Measurements from ENCODE around the gene WFIKKN2. TPM values are rescaled to one million over a fixed set of nuclear protein-coding genes. Genes with fewer than 3 reads are reported as not detected.

The WFIKKN2 gene
- total and polyA plus RNA-seq, 2 of the 13 experiments (the other 11 are each of a cell fraction or from before 2014, with no cell fraction given): not detected

DNA sequence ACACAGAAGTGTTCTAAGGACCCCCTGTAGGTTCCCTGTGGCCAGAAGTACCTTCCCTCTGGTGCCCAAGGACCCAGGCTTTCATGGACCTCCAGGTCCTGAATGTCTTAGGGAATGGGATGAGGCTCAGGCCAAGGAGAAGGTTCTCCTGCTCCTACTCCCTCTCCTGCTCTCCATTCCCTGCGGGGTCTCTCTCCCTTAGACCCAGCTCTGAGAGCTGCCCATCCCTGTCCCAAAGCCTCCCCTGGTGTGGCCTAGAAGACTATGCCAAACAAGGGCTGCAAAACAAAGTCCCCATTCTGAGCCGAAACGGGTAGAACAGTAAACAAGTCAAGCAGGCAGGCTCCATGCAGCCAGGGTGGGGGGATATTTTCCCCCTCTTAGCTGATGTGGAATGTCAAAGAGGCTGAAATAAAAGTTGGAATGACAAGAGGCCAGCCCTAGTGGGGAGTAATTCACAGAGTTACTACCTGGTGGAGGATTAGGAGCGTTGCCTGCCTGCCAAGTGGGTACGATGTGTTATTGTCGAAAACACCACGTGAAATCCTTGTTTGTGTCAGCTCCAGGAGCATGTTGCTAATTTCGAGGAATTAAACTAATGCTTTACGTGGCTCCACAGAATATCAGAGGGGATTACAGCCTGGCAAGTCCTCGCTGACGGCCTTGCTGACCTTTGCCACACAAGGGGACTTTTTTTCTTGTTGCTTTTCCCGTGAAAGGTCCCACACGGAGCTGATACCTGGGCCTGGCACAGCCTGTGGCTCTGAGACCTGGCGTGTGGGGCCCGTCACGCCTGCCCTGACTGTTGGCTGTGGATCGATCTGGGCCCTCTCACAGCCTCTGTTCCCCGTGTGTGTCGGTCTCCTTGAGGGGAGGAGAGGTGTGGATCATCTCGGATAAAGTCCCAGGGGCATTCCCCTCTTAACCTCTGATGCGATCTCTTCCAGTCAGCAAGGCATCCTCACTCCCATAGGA lies 2.9 kb downstream of the WFIKKN2 start:
- H2AFZ ChIP-seq (ENCODE audit: low read length): no peak overlapping the region
- 0 out of 2 replicates have a peak overlapping the region, but pooled peaks have one; percentile 10 for H3K9ac ChIP-seq (ENCODE audit: insufficient read depth, low read depth, low read length)
- intact Hi-C loops (cut with micrococcal nuclease; ENCODE audit: unreplicated experiment): no loop called here
- peak overlapping the region in 1 of 3 experiments; percentile 29; a peak in 1 of 6 replicates for H3K4me3 ChIP-seq (replicated peaks in 1 of 3; ENCODE audit: insufficient read depth in 1 of 3, low read depth in 2 of 3, low read length in 3 of 3)
- BruUV-seq (replicated peaks): no TSS peak
- no peaks in the 10 kb centered on the region for H3K36me3 ChIP-seq (replicated peaks in 1 of 2; ENCODE audit: control insufficient read depth in 1 of 2, insufficient read depth in 2 of 2, low read length in 2 of 2)
- in situ Hi-C loops (cut with HindIII; ENCODE audit: extremely low pct_ligation_motif_present, low pct_unique_long_range_greater_than_20kb): no loop called here
- peak overlapping the region; percentile 64 for H3K4me2 ChIP-seq (ENCODE audit: low read depth, low read length)
- H3K27ac ChIP-seq (ENCODE audit: extremely low read length, insufficient read depth, low read length): no peak overlapping the region
- ATAC-seq (no peak), DNase-seq (ENCODE audit: low spot score) (no peak), FAIRE-seq (peak; percentile 12)
- WGBS (ENCODE audit: low lambda C conversion rate): 16% methylated on average over 19 of the region's 21 CpGs
- CTCF ChIA-PET (ENCODE audit: low intra/inter-chr PET ratio, low total read pairs): interaction anchor here (1.4 kb wide), 1 partner anchor 52 kb away, joined by 3 read pairs; no protein-coding TSS in a partner anchor
- no peaks in the 10 kb centered on the region for H3K9me3 ChIP-seq (ENCODE audit: low read length)
- no peaks in the 10 kb centered on the region for H4K20me1 ChIP-seq (ENCODE audit: insufficient read depth, low read length)
- POLR2A ChIA-PET: no interaction called here
- H3K4me1 ChIP-seq (ENCODE audit: insufficient read depth, low read length): peaks cover 56% of the 10 kb centered on the region
- H3K79me2 ChIP-seq (ENCODE audit: insufficient read depth, low read length): no peaks in the 10 kb centered on the region
- H3K27me3 ChIP-seq (ENCODE audit: control insufficient read depth in 1 of 2, insufficient read depth in 2 of 2, low read length in 2 of 2): peaks cover 20 to 91% of the 10 kb centered on the region in 2 experiments
- TF ChIP-seq ZIK1 (CRISPR knock-in tag; IDR thresholded peaks at IDR 0.05; ENCODE audit: borderline replicate concordance, low read depth) (no peak), RNF2 (conservative IDR thresholded peaks at IDR 0.05; ENCODE audit: low read depth) (no peak), ELF1 (CRISPR knock-in tag; IDR thresholded peaks at IDR 0.05) (no peak), HNRNPL (IDR thresholded peaks at IDR 0.05; ENCODE audit: low read depth, low read length) (0 out of 2 replicates have a peak, but pooled peaks have one; percentile 23), ZNF709 (CRISPR knock-in tag; IDR thresholded peaks at IDR 0.05) (no peak), BRD4 (CRISPR knock-in tag; IDR thresholded peaks at IDR 0.05) (no peak), LCORL (IDR thresholded peaks at IDR 0.05) (no peak), LCORL (CRISPR knock-in tag; IDR thresholded peaks at IDR 0.05) (0 out of 2 replicates have a peak, but pooled peaks have one; percentile 19)
- TF ChIP-seq, protein P1, sequence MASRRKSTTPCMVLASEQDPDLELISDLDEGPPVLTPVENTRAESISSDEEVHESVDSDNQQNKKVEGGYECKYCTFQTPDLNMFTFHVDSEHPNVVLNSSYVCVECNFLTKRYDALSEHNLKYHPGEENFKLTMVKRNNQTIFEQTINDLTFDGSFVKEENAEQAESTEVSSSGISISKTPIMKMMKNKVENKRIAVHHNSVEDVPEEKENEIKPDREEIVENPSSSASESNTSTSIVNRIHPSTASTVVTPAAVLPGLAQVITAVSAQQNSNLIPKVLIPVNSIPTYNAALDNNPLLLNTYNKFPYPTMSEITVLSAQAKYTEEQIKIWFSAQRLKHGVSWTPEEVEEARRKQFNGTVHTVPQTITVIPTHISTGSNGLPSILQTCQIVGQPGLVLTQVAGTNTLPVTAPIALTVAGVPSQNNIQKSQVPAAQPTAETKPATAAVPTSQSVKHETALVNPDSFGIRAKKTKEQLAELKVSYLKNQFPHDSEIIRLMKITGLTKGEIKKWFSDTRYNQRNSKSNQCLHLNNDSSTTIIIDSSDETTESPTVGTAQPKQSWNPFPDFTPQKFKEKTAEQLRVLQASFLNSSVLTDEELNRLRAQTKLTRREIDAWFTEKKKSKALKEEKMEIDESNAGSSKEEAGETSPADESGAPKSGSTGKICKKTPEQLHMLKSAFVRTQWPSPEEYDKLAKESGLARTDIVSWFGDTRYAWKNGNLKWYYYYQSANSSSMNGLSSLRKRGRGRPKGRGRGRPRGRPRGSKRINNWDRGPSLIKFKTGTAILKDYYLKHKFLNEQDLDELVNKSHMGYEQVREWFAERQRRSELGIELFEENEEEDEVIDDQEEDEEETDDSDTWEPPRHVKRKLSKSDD (CRISPR knock-in tag; IDR thresholded peaks at IDR 0.05; ENCODE audit: low read depth): no peak
- TF ChIP-seq, protein P2, sequence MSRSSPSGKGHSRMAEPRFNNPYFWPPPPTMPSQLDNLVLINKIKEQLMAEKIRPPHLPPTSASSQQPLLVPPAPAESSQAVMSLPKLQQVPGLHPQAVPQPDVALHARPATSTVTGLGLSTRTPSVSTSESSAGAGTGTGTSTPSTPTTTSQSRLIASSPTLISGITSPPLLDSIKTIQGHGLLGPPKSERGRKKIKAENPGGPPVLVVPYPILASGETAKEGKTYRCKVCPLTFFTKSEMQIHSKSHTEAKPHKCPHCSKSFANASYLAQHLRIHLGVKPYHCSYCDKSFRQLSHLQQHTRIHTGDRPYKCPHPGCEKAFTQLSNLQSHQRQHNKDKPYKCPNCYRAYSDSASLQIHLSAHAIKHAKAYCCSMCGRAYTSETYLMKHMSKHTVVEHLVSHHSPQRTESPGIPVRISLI (CRISPR knock-in tag; IDR thresholded peaks at IDR 0.05; ENCODE audit: borderline replicate concordance): peak; percentile 72; the same call in 1 of the 2 replicates
- TF ChIP-seq, protein P3, sequence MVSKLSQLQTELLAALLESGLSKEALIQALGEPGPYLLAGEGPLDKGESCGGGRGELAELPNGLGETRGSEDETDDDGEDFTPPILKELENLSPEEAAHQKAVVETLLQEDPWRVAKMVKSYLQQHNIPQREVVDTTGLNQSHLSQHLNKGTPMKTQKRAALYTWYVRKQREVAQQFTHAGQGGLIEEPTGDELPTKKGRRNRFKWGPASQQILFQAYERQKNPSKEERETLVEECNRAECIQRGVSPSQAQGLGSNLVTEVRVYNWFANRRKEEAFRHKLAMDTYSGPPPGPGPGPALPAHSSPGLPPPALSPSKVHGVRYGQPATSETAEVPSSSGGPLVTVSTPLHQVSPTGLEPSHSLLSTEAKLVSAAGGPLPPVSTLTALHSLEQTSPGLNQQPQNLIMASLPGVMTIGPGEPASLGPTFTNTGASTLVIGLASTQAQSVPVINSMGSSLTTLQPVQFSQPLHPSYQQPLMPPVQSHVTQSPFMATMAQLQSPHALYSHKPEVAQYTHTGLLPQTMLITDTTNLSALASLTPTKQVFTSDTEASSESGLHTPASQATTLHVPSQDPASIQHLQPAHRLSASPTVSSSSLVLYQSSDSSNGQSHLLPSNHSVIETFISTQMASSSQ (IDR thresholded peaks at IDR 0.05; ENCODE audit: low read depth): no peak
- TF ChIP-seq, protein P3 (CRISPR knock-in tag; IDR thresholded peaks at IDR 0.05; ENCODE audit: borderline replicate concordance): no peak
- TF ChIP-seq, protein P4, sequence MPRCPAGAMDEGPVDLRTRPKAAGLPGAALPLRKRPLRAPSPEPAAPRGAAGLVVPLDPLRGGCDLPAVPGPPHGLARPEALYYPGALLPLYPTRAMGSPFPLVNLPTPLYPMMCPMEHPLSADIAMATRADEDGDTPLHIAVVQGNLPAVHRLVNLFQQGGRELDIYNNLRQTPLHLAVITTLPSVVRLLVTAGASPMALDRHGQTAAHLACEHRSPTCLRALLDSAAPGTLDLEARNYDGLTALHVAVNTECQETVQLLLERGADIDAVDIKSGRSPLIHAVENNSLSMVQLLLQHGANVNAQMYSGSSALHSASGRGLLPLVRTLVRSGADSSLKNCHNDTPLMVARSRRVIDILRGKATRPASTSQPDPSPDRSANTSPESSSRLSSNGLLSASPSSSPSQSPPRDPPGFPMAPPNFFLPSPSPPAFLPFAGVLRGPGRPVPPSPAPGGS (CRISPR knock-in tag; IDR thresholded peaks at IDR 0.05): 0 out of 2 replicates have a peak, but pooled peaks have one; percentile 9
